GM19023 (cell line): Measurements from ENCODE around the gene SMCO2.
A peak's percentile ranks its signal among the peaks of the same experiment; 100 is the strongest.
"Not testable (repeated sequence)": the region's sequence is repeated elsewhere in the genome, so short reads cannot be mapped to it uniquely, and the experiment has no call there.

Experiments used
- ATAC-seq: cut with Tn5 transposase; IDR thresholded peaks from one replicate; pipeline ENCODE4 v1.9.1; 2021; ENCODE audit warnings: mild to moderate bottlenecking, moderate library complexity; ENCODE audit not compliant: unreplicated experiment

Gene SMCO2

DNA sequence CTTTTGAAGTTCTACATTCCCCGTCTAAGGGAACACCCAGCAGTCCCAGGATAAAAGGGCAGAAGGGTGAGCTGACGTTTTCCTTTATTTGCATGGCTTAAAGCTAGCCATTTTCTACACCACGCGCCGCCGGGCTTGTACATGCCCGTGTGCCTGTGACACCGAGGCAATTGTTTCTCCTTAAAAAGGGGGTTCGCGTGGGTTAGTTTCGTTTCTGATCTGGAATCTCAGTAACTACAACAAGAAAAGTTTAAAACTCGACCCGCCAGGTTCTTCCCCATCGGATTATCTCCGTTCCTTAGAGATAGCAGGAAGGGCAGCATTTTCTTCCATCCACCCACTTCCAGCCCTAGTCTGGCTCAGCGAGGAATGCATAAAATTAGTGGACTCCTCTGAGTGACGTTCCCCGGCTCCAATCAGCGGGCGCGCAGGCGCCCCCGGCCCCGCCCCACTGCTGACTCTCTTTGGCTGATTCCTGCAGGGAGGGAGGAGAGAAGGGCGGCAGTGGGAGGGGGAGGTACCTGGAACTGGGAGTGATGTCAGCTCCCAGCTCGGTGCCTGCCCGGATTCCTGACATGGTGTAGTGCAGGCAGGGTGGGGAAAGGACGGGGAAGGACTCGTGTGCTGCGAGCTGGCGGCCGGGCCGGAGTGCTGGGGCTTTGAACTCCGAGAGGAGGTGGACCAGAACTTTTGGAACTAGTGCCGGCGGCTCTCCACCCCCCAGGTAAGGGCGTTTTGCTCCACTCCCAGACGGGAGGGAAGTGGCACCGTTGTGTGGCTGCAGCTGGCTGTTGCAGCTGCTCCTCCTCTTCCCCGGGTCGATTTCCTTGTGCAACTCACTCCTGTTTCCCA is 77.3 kb downstream of the SMCO2 start, which contains the start of gene PPFIBP1:
PPFIBP1 (plus strand) TSS at position 565 of the 852 bp plus-strand sequence. CDS start 109,191 bp downstream, outside the sequence.
- peak; percentile 96 for ATAC-seq

DNA sequence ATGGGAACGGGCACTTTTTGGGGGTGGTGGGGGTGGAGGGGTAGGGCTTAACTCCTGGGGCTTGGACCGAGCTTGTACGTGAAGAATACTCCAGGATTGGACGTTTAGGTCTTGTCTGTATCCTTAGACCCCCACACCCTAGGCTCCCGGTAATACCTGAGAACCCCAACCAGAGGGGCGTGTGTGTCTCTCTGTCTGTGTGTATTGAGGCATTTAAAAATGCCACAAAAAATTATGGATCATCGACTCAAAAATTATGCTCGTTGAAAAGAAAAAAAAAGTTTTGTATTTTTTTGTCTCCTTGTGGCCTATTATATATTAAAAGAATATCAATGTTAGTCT is 77.9 kb downstream of the SMCO2 start:
- peak; percentile 1 for ATAC-seq

DNA sequence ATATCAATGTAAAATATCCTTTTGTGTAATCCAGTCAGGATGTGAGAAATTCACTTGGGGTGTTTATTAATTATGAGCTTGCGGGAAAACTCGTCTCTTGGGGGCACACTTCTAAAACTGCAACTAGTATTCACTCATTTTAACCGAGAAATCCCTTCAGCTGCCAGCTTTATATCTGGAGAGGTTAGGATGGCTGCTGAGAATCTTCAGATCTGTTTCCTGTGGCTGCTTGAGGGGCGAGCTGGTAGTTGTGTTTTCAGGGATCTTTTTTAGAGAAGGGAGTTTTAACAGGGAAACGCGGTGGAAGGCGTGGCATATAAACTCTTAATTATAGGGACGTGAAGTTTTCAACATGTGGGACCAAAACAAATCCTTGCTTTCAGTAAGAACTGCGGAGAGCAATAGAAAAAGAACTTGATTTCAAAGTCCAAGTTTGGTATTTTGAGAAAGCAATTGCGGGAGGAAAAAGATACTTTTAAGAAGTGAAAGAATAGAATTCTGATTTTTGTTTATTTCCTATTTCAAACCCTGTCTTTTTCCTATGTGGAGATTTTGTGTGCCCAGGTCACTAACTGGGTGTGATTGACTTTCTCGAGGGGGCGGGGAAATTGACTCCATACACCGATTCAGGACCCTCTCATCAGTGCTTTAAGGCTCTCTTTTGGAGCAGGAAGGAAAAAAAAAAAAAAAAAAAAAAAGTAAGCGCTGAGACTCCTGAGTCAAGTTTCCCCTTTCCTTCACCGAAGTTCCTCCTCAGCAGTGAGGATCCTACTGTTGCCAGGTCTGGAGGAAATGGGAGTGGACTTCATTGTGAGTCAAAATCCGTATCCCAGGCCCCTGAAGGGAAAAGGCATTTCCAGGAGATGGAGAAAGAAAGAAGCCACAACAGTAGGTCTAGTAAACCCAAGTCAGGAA is 78.6 kb downstream of the SMCO2 start:
- ATAC-seq, result no peak

DNA sequence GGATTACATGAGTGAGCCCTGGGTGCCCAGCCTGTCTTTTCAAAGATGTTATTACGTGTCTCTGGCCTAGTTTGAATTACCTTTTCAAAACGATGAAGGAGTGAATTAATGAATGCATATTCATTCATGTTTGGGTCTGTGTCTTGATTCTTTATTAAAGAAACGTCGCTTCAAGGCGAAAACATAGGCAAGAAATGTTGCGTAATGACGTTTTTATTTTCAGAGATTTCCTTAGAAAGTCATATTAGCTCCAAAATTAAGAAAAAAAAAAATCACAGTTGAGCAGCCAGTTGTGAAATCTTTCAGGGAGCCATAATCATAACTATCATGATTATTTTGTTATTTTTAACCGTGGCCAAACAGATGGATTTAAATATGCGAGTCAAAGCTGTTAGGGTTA is 81.0 kb downstream of the SMCO2 start:
- no peak for ATAC-seq

DNA sequence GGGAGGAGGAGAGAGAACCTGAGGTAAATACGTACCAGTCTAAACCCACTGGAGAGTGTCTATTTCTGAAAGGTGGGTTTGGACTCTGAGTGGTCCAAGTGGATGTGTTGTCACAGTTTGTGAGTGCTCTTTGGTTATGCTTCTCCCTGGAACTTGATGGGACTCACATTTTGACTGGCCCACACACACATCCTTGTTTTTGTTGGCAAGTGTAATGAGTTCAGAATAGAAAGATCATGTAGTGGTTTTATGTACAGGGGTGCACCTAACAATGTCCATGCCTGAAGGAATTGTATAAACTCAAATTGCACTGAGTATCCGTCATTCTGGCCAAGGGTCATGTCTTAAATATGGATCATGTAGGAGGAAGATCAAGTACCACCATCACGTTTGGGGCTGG is 82.3 kb downstream of the SMCO2 start:
- ATAC-seq, result no peak

DNA sequence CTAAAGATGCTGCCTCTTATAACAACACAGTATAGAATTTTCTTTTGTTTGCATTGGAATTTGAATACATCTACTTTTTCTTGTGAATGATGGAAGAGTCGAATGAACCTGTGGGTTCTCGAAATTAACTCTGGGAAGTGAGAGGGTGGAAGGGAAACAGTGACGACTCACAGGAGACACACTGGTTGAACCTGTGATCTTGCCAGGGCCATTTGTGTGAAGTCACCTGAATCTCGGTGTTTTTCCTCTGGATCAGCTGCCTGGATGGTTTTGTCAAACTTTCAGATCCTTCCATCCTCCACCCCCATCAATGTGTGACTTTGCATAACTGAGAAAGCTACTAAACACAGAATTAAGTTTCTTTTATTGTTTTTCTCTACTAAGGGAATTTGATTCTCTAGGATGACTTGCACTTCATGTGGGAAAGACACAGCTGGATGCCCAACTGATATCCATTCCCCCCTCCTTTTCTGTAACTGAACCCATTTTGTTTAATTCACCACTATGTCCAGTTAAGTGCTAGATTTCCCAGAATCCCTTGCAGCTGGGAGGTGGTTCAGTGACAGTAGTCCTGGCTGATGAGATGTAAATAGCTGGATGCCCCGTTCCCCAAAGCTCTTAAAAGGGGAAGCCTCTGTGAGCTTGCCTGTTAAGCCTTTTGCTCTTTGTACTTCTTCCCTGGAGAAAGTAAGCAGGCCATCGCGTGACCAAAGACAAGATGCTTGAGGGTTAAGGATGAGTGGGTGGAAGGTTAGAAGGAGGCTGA is 83.8 kb downstream of the SMCO2 start:
- no peak for ATAC-seq

DNA sequence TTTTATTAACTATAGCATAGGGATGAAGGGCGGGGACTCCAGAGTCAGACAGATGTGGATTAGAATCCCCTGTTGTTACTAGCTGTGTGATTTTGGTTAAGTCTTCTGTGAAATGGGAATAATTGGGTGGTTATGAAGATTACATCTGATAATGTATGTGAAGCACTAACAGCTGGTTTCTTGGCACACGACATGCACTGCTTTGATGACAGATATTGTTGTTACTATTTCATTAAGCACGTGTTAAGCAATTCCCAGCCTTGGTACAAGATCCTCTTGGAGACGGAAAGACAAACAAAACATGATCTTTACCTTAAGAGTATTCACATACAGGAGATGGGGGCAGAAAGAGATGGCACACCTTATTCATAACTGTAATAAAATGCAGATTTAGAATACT is 85.4 kb downstream of the SMCO2 start:
- ATAC-seq, result no peak

DNA sequence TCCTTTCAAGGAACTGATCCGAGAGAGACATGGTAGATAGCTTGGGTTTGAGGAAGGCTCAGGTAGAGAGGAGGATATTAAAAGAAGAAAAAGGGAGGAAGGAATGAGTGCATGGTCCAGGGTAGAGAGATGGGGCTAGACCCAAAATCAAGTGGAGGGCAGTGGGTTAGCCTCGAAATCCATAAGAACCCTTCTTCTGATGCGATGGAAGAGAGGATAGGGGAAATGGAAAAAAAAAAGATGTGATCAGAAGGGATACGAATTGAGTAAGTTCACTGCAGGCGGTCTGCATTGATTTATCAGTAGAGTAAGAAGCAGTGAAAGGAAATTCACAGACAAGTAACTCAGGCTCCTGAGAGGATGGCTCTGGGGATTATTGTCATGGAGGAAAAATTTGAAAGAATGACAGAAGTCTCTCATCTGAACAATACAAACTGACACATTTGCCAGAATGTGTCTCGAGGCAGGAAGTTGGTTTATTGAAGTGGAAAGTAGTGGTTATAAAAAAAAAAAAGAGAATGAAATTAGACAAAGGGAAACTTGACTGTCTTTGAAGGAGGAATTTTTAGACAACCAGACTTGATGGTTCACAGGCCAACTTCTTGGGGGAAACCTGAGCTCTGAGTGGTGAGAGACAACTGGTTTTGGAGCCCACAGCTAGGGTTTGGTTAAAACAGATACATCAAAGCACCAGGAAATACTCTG is 87.7 kb downstream of the SMCO2 start:
- ATAC-seq, result peak; percentile 54

DNA sequence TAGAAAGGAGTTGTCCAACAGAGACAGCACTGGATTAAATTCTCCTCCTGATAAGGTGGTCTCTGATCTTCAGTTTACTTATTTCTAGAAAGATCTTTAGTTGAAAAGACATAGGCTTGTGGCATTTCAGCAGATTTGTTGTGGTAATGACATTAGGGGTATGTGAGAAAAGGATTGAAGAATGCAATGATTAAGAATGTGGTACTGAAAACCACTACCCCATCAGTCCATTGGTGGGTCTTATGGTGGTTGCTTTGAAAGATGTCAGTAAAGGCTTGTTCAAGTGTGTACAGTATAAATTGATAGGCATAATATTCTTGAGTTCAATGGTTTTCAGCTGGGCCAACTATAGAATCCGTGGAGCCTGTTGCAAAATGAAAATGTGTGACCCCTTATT is 88.2 kb downstream of the SMCO2 start:
- ATAC-seq, result peak; percentile 12

DNA sequence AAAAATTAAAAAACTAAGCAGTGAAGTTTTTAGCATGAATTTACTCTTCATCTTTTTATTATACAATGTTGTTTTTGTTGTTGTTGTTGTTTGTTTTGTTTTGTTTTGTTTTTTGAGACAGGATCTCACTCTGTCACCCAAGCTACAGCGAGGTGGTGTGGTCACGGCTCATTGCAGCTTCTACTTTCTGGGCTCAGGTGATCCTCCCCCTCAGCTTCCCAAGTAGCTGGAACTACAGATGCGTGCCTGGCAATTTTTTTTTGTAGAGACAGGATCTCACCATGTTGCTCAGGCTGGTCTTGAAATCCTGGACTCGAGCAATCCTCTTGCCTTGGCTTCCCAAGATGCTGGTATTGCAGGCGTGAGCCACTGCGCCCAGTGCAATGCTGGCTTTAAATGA is 88.8 kb downstream of the SMCO2 start:
- ATAC-seq, result no peak

DNA sequence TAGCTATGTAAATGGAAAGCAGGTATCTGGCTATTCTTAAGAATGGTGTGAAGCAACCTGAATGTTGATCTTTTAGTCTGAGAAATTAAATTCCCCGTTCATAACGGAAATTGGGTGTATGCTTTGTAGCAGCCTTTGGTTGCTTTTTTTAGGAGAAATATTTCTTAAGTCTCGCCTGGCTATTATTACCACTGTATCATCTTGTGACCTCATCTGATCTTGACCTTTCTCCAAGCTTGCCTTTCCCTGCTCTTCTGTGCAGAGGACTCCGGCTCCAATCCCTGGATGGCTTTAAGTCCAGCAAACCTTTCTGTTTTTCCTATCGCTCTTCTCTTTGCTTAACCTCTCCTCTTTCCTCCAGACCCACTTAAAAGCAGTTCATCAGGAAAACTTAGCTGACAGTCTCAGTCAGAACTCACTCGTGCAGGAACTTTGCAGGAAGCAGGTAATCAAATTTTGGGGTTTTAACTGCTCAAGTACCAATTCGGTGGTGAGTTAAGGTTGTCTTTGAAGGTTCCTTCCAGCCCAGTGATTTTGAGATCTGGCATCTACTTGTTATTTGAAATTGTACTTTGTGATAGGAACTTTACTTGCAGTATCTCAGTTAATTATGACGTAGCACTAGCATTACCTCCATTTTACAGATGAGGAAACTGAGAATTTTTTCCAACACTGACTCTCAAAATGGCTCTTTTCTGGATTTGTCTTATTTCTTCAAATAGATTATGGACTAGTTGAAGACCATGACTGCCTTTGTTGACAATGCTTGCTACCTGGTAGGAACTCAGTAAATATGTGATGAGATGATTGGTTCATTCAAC is 91.5 kb downstream of the SMCO2 start:
- ATAC-seq, result no peak

DNA sequence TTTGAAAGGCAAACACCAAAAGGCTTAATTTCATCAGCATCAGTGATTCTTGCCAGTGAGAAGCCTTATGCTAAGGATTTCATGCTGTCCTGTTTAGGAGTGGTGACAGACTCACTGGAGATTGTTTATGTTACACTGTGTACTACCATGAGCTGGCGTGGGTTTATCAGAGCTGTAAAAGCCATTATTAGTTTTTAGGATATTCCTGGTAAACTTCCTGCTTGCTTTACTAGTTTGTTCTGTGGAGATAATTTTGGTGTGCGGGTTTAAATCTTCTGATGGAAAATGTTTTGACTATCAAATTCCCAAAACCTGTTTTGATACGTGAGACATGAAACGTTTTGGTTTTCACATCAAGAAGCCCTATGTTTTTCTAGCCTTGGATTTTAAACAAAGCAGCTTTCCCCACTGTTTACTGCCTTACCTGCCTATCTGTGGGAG is 92.7 kb downstream of the SMCO2 start:
- no peak for ATAC-seq

DNA sequence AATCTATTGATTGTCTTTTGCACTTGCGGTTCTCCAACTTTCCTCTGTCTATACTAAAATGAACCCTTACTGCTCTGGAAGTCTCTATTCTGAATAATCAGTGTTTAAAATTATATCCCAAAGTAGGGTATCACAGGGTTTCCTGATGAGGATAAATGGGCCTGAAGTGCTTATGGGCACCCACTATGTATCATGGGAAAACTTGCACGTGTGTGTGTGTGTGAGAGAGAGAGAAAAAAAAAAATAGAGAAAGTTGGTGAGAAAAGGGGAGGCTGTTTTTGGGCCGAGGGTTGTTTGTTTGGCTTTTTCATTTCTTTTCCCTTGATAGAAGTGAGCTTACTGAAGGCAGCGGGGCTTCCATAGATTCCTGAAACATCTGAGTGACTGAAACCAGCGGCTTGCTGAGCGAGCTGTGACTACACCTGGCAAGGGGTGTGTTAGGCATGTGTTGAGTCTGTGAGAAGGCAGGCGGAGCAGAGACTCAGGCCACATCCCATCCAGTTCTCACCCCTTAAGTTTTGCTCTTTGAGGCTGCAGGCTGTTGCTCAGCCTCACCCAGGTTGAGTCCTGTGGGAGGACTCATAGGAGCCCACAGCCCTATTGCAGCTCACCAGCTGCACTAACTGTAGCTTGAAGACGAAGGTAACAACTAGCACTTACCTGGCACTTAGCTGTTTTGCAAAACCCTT is 94.6 kb downstream of the SMCO2 start:
- no peak for ATAC-seq

DNA sequence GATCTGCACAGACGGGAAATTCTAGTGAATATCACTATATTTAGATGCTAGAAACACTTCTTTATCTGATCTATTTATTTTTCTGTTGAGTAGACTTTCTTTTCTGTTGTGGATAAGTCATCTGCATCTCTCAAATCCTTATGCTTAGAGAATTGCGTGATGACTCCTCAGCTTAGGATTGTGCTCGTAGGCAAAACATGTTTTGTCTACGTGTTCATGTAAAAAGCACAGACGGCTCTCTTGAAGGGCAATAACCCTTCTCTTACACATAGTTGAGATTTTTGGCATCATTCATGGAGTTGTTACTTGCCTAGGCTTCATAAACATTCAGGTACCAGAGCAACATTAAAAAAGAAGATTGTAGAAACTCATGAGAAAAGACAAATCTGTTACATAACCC is 96.1 kb downstream of the SMCO2 start:
- ATAC-seq, result no peak

DNA sequence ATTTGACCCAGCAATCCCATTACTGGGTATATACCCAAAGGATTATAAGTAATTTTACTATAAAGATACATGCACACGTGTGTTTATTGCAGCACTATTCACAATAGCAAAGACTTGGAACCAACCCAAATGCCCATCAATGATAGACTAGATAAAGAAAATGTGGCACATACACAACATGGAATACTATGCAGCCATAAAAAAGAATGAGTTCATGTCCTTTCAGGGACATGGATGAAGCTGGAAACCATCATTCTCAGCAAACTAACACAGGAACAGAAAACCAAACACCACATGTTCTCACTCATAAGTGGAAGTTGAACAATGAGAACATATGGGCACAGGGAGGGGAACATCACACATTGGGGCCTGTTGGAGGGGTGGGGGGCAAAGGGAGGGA is 98.3 kb downstream of the SMCO2 start:
- ATAC-seq, result not testable (repeated sequence)

DNA sequence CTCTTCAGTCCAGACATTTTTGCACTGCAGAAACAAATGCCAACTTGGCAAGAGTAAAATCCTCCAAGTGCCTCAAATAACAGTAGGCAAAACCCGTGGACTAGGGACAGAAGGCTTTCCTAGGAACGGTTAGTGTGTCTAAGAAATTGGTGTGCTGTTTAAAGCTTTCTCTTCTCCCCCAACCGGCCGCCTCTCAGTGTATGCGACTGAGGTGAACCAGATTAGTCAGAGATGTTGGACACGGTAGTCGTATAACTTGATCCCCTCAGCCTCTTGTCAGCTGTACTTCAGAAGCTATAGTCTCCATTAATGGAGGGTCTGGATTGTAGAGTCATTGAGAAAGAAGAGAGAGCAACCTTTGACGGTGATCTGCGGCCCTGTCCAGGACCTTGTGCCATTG is 99.1 kb downstream of the SMCO2 start:
- ATAC-seq, result no peak

DNA sequence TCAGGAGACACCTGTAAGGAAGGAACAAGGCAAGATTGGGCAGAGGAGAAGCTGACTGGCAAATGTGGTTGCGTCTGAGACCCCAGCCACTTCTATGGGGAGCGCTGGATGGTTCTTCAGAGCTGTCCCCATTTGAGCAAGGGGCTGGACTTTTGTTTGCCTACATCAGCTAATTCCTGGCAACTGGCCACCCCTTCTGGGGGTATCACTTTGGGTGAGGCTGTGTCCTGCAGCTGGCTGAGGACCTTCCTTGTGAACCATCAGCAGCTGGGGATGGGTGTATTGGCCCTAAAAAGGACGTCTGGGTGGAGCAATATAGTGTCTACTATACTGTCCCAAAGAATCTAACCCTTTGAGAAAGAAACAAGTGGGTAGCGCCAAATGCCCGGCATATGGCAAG is 101.1 kb downstream of the SMCO2 start:
- ATAC-seq, result no peak

DNA sequence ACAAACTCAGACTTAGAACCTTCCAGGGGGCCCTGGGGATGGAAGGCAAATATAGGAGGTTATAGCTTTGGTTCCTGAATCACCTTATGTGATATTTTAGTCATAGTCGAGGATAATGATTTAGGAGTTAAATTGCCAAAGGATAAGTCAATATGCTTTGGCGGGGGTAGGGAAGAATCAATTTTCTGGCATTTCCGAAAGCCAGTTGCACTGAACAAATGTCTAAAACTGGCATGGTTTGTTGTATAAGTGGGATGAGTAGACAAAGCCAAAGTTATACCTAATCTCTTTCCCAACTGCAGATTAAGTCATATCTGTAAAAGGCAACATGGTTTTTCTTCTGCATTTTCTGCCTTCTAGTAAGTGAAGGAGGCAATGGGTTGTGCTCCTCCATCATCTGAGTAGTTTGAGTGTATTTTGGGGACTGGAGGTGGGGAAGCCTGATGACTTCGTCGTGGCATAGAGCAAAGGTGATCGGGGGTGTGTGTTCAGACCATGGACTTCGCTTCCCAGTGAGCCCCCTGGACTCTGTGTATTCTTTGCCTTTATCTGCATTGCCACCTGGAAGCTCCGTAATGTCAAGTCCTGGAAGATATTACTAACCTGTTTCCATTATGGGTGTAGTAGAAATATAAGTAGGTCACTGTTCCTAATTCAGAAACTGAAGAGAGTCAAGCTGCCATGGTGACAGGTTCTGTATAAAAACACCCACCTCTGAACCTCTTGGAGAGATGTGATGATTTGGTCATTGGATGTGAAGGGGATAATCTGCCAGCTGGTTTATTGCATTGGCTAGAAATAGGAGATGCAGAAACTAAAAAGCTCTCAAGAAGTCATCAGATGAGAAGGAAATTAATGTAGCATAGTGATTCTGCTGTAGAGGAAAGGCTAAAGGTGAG is 102.0 kb downstream of the SMCO2 start:
- no peak for ATAC-seq
